Measurements from ENCODE around the gene CSTPP1. TPM values are rescaled to one million over a fixed set of nuclear protein-coding genes. Genes with fewer than 3 reads are reported as not detected.

CSTPP1 gene
- total RNA-seq, 4 donors from 2014 or later: 18.3 to 27.0 (median 24.6) TPM

DNA sequence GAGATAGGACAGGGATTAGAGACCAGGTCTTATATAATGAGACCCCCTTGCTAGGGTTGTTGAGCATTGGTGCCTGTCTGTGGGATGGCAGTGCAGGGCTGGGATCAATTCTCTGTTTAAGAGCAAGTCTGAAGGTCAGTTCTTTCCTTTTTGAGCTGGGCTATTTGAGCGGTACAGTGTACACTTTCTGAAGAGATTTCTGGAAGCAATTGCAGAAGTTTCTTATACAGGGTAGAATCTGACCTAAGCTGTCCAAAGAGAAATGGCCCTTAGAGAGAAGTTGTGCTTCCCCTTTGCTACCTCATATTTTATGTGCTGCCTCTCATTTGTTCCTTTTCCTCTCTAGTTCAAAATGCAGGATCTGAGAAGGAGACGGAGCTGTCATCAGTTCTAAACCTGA is 35.8 kb downstream of the CSTPP1 start:
- intact Hi-C loops (cut with DNase I; ENCODE audit: low total_unique reads) (no loop called here), in situ Hi-C loops (cut with MboI; ENCODE audit: low pct_ligation_motif_present in 1 of 4, low pct_unique_long_range_greater_than_20kb in 1 of 4, low sequenced_read_pairs in 3 of 4) (no loop called here)
- 75 to 100% methylated on average over 2 of the region's 2 CpGs for WGBS, 2 donors (ENCODE audit: low coverage in 1 of 2)
- Histone ChIP-seq H3K27ac (no peak overlapping the region), H3K4me1 (peaks cover 0 to 23% (median 7%) of the 10 kb centered on the region in 4 donors), H3K36me3 (no peaks in the 10 kb centered on the region), H3K27me3 (no peaks in the 10 kb centered on the region), H3K9me3 (no peaks in the 10 kb centered on the region), H3K4me3 (no peak overlapping the region)
- TF ChIP-seq, protein P1, sequence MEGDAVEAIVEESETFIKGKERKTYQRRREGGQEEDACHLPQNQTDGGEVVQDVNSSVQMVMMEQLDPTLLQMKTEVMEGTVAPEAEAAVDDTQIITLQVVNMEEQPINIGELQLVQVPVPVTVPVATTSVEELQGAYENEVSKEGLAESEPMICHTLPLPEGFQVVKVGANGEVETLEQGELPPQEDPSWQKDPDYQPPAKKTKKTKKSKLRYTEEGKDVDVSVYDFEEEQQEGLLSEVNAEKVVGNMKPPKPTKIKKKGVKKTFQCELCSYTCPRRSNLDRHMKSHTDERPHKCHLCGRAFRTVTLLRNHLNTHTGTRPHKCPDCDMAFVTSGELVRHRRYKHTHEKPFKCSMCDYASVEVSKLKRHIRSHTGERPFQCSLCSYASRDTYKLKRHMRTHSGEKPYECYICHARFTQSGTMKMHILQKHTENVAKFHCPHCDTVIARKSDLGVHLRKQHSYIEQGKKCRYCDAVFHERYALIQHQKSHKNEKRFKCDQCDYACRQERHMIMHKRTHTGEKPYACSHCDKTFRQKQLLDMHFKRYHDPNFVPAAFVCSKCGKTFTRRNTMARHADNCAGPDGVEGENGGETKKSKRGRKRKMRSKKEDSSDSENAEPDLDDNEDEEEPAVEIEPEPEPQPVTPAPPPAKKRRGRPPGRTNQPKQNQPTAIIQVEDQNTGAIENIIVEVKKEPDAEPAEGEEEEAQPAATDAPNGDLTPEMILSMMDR (IDR thresholded peaks at IDR 0.05): no peak
- no peak for TF ChIP-seq EP300 (IDR thresholded peaks at IDR 0.05; ENCODE audit: low read depth)
- no peak for TF ChIP-seq POLR2A (IDR thresholded peaks at IDR 0.05)
- TF ChIP-seq POLR2AphosphoS5 (IDR thresholded peaks at IDR 0.05): no peak
- DNase-seq: no peak

DNA sequence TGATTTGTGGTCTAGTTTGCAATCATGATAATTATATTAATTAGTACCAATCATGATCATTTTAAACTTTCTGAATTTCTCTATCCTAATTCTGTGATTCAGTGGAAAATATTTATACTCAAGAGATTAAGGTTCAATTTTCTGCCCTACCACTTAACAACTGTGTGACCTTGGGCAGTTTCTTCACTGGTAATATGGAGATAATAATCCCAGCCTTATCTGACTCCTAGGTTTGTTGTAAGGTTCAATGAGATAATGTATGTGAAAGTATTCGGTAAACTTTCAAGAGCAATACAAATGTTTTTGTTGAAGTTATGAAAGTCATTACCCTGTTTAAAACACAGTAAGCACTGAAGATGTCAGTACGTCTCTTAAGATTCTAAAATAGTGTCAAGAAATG is 36.3 kb downstream of the CSTPP1 start:
- in situ Hi-C loops (cut with MboI; ENCODE audit: low pct_ligation_motif_present in 1 of 4, low pct_unique_long_range_greater_than_20kb in 1 of 4, low sequenced_read_pairs in 3 of 4): no loop called here
- H3K9me3 ChIP-seq: no peaks in the 10 kb centered on the region
- no peak overlapping the region for H3K4me3 ChIP-seq
- TF ChIP-seq POLR2AphosphoS5 (IDR thresholded peaks at IDR 0.05) (no peak), EP300 (IDR thresholded peaks at IDR 0.05; ENCODE audit: low read depth) (no peak), POLR2A (IDR thresholded peaks at IDR 0.05) (no peak)
- TF ChIP-seq, protein P1 (IDR thresholded peaks at IDR 0.05): no peak
- no peaks in the 10 kb centered on the region for H3K27me3 ChIP-seq
- intact Hi-C loops (cut with DNase I; ENCODE audit: low total_unique reads): no loop called here
- H3K4me1 ChIP-seq: peaks cover 0 to 26% (median 7%) of the 10 kb centered on the region in 4 donors
- H3K27ac ChIP-seq: no peak overlapping the region
- WGBS, 2 donors (ENCODE audit: low coverage in 1 of 2): 76 to 83% methylated on average over 1 to 2 of the region's 2 CpGs
- no peak for DNase-seq
- no peaks in the 10 kb centered on the region for H3K36me3 ChIP-seq

DNA sequence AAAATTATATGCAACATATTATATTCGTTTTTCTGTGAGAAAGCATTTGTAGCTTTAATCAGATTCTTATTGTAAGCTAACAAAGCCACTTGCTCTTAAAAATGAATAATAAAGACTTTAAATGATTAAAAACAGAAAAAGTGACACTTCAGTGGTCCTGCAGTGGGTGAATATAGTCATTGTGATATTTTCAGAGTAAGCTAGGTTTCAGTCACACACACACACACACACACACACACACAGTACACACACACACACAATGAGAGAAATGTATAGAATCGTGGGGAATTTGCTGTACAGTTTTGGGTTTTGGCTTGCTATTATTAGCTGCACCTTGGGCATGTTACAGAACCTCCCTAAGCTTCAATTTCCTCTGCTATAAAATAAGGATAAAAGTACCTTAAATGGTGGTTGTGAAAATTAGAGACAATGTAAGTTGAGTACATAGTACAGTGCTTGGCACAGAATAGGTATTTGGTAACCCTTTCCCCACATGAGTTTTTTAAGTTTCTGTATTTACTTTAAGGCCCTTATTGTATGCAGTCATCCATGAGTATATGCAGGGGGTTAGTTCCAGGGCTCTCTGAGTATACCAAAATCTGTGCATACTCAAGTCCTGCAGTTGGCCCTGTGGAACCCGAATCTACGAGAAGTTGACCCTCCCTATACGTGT is 39.8 kb downstream of the CSTPP1 start:
- no peaks in the 10 kb centered on the region for H3K36me3 ChIP-seq
- DNase-seq: no peak
- H3K4me1 ChIP-seq: peaks cover 0 to 35% (median 7%) of the 10 kb centered on the region in 4 donors
- WGBS, 2 donors (ENCODE audit: low coverage in 1 of 2): 82 to 89% methylated on average over 5 of the region's 5 CpGs
- TF ChIP-seq, protein P1 (IDR thresholded peaks at IDR 0.05): no peak
- no peak for TF ChIP-seq POLR2AphosphoS5 (IDR thresholded peaks at IDR 0.05)
- TF ChIP-seq EP300 (IDR thresholded peaks at IDR 0.05; ENCODE audit: low read depth): no peak
- TF ChIP-seq POLR2A (IDR thresholded peaks at IDR 0.05): no peak
- intact Hi-C loops (cut with DNase I; ENCODE audit: low total_unique reads): no loop called here
- in situ Hi-C loops (cut with MboI; ENCODE audit: low pct_ligation_motif_present in 1 of 4, low pct_unique_long_range_greater_than_20kb in 1 of 4, low sequenced_read_pairs in 3 of 4): no loop called here
- H3K27ac ChIP-seq: no peak overlapping the region
- H3K9me3 ChIP-seq: no peaks in the 10 kb centered on the region
- no peak overlapping the region for H3K4me3 ChIP-seq
- no peaks in the 10 kb centered on the region for H3K27me3 ChIP-seq

DNA sequence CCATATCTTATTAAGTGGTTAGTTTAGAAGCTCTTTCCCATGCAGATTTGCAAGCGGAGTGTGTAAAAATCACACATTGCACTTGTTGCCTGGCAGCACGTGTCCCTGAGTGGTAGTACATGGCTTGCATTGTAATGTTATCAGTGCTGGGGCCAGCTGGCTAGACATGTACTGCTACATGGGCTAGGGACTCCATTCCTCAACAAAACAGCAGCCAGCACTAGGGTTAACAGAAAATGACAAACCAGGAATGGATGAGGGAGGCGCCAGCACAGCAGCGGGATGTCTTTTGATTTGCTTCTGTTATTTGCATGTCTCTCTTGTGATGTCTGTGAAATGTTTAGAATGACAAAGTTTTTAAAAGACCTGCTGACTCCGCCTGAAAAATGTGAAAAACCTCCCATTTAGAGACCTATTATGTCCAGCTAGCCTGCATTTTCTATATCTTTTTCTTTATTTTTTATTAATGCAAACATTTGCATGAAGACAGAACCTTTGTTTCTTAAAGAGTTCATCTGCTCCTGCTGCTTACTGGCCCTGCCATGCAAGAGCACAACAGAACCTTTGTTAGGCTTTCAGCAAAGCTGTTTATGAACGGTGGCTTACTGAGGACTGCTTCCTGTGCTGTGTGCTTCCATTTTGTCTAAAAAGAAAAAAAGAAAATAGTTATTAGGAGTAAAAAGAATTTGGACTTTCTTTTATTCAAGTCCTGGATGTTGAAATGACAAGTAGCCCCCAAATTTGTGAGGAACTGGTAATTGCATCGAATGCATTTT is 40.7 kb downstream of the CSTPP1 start:
- WGBS, 2 donors (ENCODE audit: low coverage in 1 of 2): 72 to 77% methylated on average over 4 to 7 of the region's 7 CpGs
- Histone ChIP-seq H3K36me3 (no peaks in the 10 kb centered on the region), H3K27ac (no peak overlapping the region), H3K4me1 (peaks cover 0 to 33% (median 2%) of the 10 kb centered on the region in 4 donors), H3K4me3 (no peak overlapping the region), H3K9me3 (no peaks in the 10 kb centered on the region), H3K27me3 (no peaks in the 10 kb centered on the region)
- no peak for DNase-seq
- TF ChIP-seq POLR2AphosphoS5 (IDR thresholded peaks at IDR 0.05) (no peak), POLR2A (IDR thresholded peaks at IDR 0.05) (no peak), EP300 (IDR thresholded peaks at IDR 0.05; ENCODE audit: low read depth) (no peak)
- TF ChIP-seq, protein P1 (IDR thresholded peaks at IDR 0.05): no peak
- in situ Hi-C loops (cut with MboI; ENCODE audit: low pct_ligation_motif_present in 1 of 4, low pct_unique_long_range_greater_than_20kb in 1 of 4, low sequenced_read_pairs in 3 of 4) (no loop called here), intact Hi-C loops (cut with DNase I; ENCODE audit: low total_unique reads) (no loop called here)
